A549 (cell line): ENCODE results near the gene GFPT1. TPM values are rescaled to one million over a fixed set of nuclear protein-coding genes. Genes with fewer than 3 reads are reported as not detected.
A peak's percentile ranks its signal among the peaks of the same experiment; 100 is the strongest.

Experiments used
- ATAC-seq, 2 experiments: fragments of 200-7000 bp in 1 of 2; fragments of >200 bp in 1 of 2; cut with Nextera tagmentation in 1 of 2; cut with Tn5 transposase in 1 of 2; 3 replicates each; pipeline versions ENCODE4 v1.8.0 to v1.9.1; 2018 to 2020; ENCODE audit warnings: mild to moderate bottlenecking in 1 of 2, moderate library complexity in 1 of 2
- CTCF ChIA-PET: fragments of 300-600 bp; sonication (Branson Sonifier 250); formaldehyde crosslinking; extraction: SDS; loops from one replicate; lab custom pipeline; 2021; ENCODE audit warnings: antibody characterized with exemption, inconsistent platforms; lab: Yijun Ruan, JAX
- POLR2A ChIA-PET: fragments of 350-600 bp; formaldehyde crosslinking; extraction: SDS; loops from one replicate; lab custom pipeline; 2021; ENCODE audit warnings: antibody characterized with exemption, inconsistent platforms; lab: Yijun Ruan, JAX
- DNase-seq, 2 experiments: peaks; one replicate each; pipeline versions ENCODE4 v3.0.0 to v3.0.0-alpha.2; 2011 to 2016; ENCODE audit warnings: low read depth in 1 of 2, low spot score in 1 of 2
- FAIRE-seq: peaks from 2 replicates; lab custom pipeline; 2011; peaks lifted over from hg19 to GRCh38; lab: Jason Lieb, UNC
- H3K27ac ChIP-seq, 2 experiments: fragments of >200 bp; sonication (Bioruptor Twin); formaldehyde crosslinking; 3 replicates each; pipeline ENCODE4 v1.5.1; 2016 to 2017
- H3K4me1 ChIP-seq: fragments of >200 bp; sonication (Bioruptor Twin); formaldehyde crosslinking; 3 replicates; pipeline ENCODE4 v1.6.1; 2016
- H3K4me2 ChIP-seq: fragments of >200 bp; sonication (Bioruptor Twin); formaldehyde crosslinking; 3 replicates; pipeline ENCODE4 v1.6.1; 2016
- H3K4me3 ChIP-seq: fragments of >200 bp; sonication (Bioruptor Twin); formaldehyde crosslinking; 3 replicates; pipeline ENCODE4 v1.5.1; 2016
- H3K9me3 ChIP-seq: fragments of >200 bp; sonication (Bioruptor Twin); formaldehyde crosslinking; 3 replicates; pipeline ENCODE4 v1.6.1; 2016
- ATOH8 ChIP-seq: fragments of 250-450 bp; sonication (Bioruptor Pico); IDR thresholded peaks from 2 replicates; pipeline ENCODE4 v1.5.0; 2020; ENCODE audit warnings: low read depth, mild to moderate bottlenecking, moderate library complexity
- BCL3 ChIP-seq: fragments of >200 bp; sonication (Bioruptor Twin); formaldehyde crosslinking; IDR thresholded peaks from 3 replicates; pipeline ENCODE4 v1.6.1; 2016
- CBX2 ChIP-seq: fragments of 200-600 bp; sonication (generic); IDR thresholded peaks from 2 replicates; pipeline ENCODE4 v1.6.1; 2016; ENCODE audit warnings: low read depth, mild to moderate bottlenecking, borderline replicate concordance
- CEBPB ChIP-seq, 2 experiments: fragments of >200 bp in 1 of 2; sonication (Bioruptor Twin) in 1 of 2; formaldehyde crosslinking in 1 of 2; IDR thresholded peaks; 2 replicates each; pipeline ENCODE4 v1.6.1; 2012 to 2016
- CHD4 ChIP-seq: fragments of 200-600 bp; sonication (generic); IDR thresholded peaks from 2 replicates; pipeline ENCODE4 v1.6.1; 2016; ENCODE audit warnings: antibody characterized with exemption, mild to moderate bottlenecking, borderline replicate concordance
- E2F6 ChIP-seq: IDR thresholded peaks from 2 replicates; pipeline ENCODE4 v1.6.1; 2012; ENCODE audit warnings: low read depth, borderline replicate concordance
- EHMT2 ChIP-seq: fragments of 200-600 bp; sonication (generic); IDR thresholded peaks from 2 replicates; pipeline ENCODE4 v1.6.1; 2016; ENCODE audit warnings: antibody characterized with exemption, low read depth, mild to moderate bottlenecking, moderate library complexity
- ESRRA ChIP-seq: fragments of 150-350 bp; IDR thresholded peaks from 2 replicates; pipeline ENCODE4 v1.6.1; 2014; ENCODE audit warnings: mild to moderate bottlenecking, low read length, borderline replicate concordance
- FOSB ChIP-seq: fragments of 250-450 bp; sonication (Bioruptor Pico); IDR thresholded peaks from 2 replicates; pipeline ENCODE4 v1.5.0; 2020; ENCODE audit warnings: mild to moderate bottlenecking, moderate library complexity
- GATA3 ChIP-seq: IDR thresholded peaks from 2 replicates; pipeline ENCODE4 v1.6.1; 2012; ENCODE audit warnings: borderline replicate concordance
- HDAC2 ChIP-seq: fragments of 200-600 bp; sonication (generic); IDR thresholded peaks from 2 replicates; pipeline ENCODE4 v1.6.1; 2016
- HEYL ChIP-seq: fragments of 250-450 bp; sonication (Bioruptor Pico); IDR thresholded peaks from 2 replicates; pipeline ENCODE4 v1.8.0; 2021; ENCODE audit warnings: mild to moderate bottlenecking, moderate library complexity
- JUN ChIP-seq, 2 experiments: fragments of >200 bp; sonication (Bioruptor Twin); formaldehyde crosslinking; IDR thresholded peaks; 2 replicates in 1 of 2; 3 replicates in 1 of 2; pipeline ENCODE4 v1.6.1; 2016 to 2017
- JUNB ChIP-seq: fragments of >200 bp; sonication (Bioruptor Twin); formaldehyde crosslinking; IDR thresholded peaks from 2 replicates; pipeline ENCODE4 v1.6.1; 2016
- KDM1A ChIP-seq: fragments of 200-600 bp; sonication (generic); IDR thresholded peaks from 2 replicates; pipeline ENCODE4 v1.6.1; 2016; ENCODE audit warnings: low read depth, mild to moderate bottlenecking
- NFE2L2 ChIP-seq: fragments of 150-350 bp; conservative IDR thresholded peaks from 2 replicates; pipeline ENCODE4 v1.6.1; 2014; ENCODE audit warnings: low read length
- NPAS2 ChIP-seq: fragments of 250-450 bp; sonication (Bioruptor Pico); IDR thresholded peaks from 2 replicates; pipeline ENCODE4 v1.8.0; 2022; ENCODE audit warnings: mild to moderate bottlenecking, moderate library complexity, borderline replicate concordance
- NR3C1 ChIP-seq: fragments of >200 bp; sonication (Bioruptor Twin); formaldehyde crosslinking; IDR thresholded peaks from 3 replicates; pipeline ENCODE4 v1.6.1; 2017
- PHF8 ChIP-seq: fragments of 200-600 bp; sonication (generic); IDR thresholded peaks from 2 replicates; pipeline ENCODE4 v1.6.1; 2016; ENCODE audit warnings: low read depth, mild to moderate bottlenecking, antibody characterized with exemption, moderate library complexity, borderline replicate concordance
- POLR2A ChIP-seq: IDR thresholded peaks from 2 replicates; pipeline ENCODE4 v1.6.1; 2012; ENCODE audit warnings: mild to moderate bottlenecking, low read length
- RAD21 ChIP-seq, 2 experiments: fragments of >200 bp in 1 of 2; sonication (Bioruptor Twin) in 1 of 2; formaldehyde crosslinking in 1 of 2; IDR thresholded peaks in 1 of 2; conservative IDR thresholded peaks in 1 of 2; 2 replicates in 1 of 2; 3 replicates in 1 of 2; pipeline ENCODE4 v1.6.1; 2012 to 2018; ENCODE audit warnings: inconsistent platforms in 1 of 2
- RARB ChIP-seq: fragments of 250-450 bp; sonication (Bioruptor Pico); IDR thresholded peaks from 2 replicates; pipeline ENCODE4 v1.8.0; 2021; ENCODE audit warnings: mild to moderate bottlenecking, moderate library complexity
- RFX5 ChIP-seq: fragments of 450-650 bp; IDR thresholded peaks from 2 replicates; pipeline ENCODE4 v1.7.1; 2014; ENCODE audit warnings: antibody characterized with exemption, mild to moderate bottlenecking, moderate library complexity
- RNF2 ChIP-seq: fragments of 200-600 bp; sonication (generic); IDR thresholded peaks from 2 replicates; pipeline ENCODE4 v1.6.1; 2016; ENCODE audit warnings: low read depth, mild to moderate bottlenecking, antibody characterized with exemption, moderate library complexity, borderline replicate concordance
- SMC3 ChIP-seq: fragments of >200 bp; sonication (Bioruptor Twin); formaldehyde crosslinking; IDR thresholded peaks from 3 replicates; pipeline ENCODE4 v1.6.1; 2018; ENCODE audit warnings: inconsistent platforms
- SREBF2 ChIP-seq: fragments of 450-650 bp; IDR thresholded peaks from 2 replicates; pipeline ENCODE4 v1.6.1; 2014; ENCODE audit warnings: mild to moderate bottlenecking, moderate library complexity
- ZSCAN20 ChIP-seq: fragments of 250-450 bp; sonication (Bioruptor Pico); IDR thresholded peaks from 2 replicates; pipeline ENCODE4 v1.8.0; 2022; ENCODE audit warnings: mild to moderate bottlenecking, moderate library complexity
- WGBS: methylation state at CpG from one replicate; pipeline ENCODE4 v1.1.6; 2017; ENCODE audit errors: missing lambda C conversion rate; 5-methylcytosine and 5-hydroxymethylcytosine counted together
- polyA plus RNA-seq, 4 experiments: library from polyadenylated mRNA; depleted of rRNA in 3 of 4; stranded (reverse); fragments of >200 nt; fragmentation: RNase III in 1 of 4; extraction: RNeasy Plus Mini Kit Qiagen cat#74134 plus additional on column Dnase treatment in 1 of 4; gene quantifications; 2 replicates in 3 of 4; 3 replicates in 1 of 4; pipeline ENCODE4 v1.2.3, GENCODE V29; 2011 to 2017
- TF ChIP-seq, protein P1 (sequence below): fragments of >200 bp; sonication (Bioruptor Twin); formaldehyde crosslinking; IDR thresholded peaks from 3 replicates; pipeline ENCODE4 v1.5.1; 2016
- TF ChIP-seq, protein P2 (sequence below): IDR thresholded peaks from 2 replicates; pipeline ENCODE4 v1.6.1; 2012

Gene GFPT1
- polyA plus RNA-seq, 2 of the 4 experiments (the other 2 are of a cell fraction): 24.0 to 59.9 TPM

DNA sequence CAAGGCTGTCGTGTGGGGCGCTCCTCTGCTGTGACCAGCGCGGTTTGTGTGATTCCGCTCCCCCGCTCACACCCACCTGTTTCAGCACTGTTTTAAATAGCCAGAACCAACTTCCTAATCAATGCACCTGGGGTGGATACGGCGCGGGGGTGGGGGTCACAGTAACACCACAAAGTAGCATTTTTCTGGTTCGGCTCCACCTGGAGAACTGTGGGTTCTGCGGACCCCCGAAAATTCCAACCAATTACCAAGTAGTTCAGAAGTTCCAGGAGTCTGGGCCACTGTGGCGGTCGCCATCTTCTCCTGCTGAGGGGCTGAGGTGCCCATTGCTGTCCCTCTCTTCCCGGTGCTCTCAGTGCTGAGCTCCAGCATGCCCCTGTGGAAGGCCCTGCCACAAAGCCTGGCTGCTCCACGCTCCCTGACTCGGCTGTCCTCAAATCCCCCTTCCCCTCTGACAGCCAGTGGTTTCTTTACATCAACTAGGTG lies 79.4 kb downstream of the GFPT1 start:
- FAIRE-seq: no peak
- peak overlapping the region; percentile 93 for H3K4me2 ChIP-seq
- DNase-seq: no peak
- TF ChIP-seq FOSB (CRISPR knock-in tag): 0 out of 2 replicates have a peak, but pooled peaks have one; percentile 65
- TF ChIP-seq SREBF2: no peak
- TF ChIP-seq RARB: no peak
- peak overlapping the region; percentile 86 for H3K4me3 ChIP-seq
- peaks cover 8% of the 10 kb centered on the region; the same call in 1 of the 3 replicates for H3K9me3 ChIP-seq
- 40% methylated on average over 12 of the region's 17 CpGs for WGBS
- ATAC-seq: no peak
- peak overlapping the region; percentile 94 to 99 for H3K27ac ChIP-seq
- CTCF ChIA-PET: interaction anchor here (0.6 to 4.7 kb wide), 69 partner anchors 9 to 576 kb away, joined by 3 to 46 read pairs (median 6); partner anchors contain the start of genes ANTXR1 and NFU1
- POLR2A ChIA-PET: interaction anchor here (1.0 to 1.9 kb wide), 2 partner anchors 9 to 145 kb away, joined by 3 to 6 read pairs; no protein-coding TSS in a partner anchor
- H3K4me1 ChIP-seq: peaks cover 37% of the 10 kb centered on the region

DNA sequence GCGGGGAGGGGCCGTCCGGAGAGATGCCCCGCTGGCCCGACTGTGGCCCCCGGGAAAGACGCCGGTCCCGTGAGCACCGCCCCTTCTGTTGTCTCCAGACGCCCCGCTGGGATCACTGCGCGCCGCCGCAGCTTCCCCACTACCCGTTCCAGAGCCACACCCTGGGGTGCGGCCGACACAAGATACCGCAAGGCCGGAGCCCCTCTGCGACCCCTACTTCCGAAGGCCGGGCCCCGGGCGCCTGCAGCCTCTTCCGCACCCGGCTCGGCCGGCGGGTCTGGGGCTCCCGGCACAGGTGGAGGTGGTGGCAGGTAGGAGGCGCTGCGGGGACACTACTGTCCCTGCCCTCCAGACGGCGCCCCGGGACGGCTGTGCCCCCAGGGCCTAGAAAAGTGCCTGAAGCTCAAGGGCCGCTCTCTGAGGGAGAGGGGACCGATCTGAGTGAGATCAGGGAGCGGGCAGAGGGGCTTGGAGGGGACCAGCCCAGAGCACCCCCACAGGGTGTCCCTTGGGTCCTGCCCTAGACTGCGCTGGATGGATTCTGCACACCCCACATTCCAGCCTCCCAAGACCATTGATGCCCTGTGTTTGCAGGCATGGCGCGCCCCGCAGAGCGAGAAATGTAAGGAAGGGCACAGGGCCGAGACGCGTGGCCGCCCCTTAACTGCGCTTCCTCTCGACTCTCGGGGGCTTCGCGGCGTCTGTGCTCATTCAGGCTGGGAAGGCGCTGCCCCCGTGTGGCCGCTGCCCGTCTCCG lies 80.0 kb downstream of the GFPT1 start:
- Histone ChIP-seq H3K4me2 (peak overlapping the region; percentile 93), H3K9me3 (peaks cover 8% of the 10 kb centered on the region; the same call in 1 of the 3 replicates), H3K4me3 (peak overlapping the region; percentile 86), H3K4me1 (peaks cover 37% of the 10 kb centered on the region), H3K27ac (peak overlapping the region; percentile 94 to 99)
- under 1% methylated on average over 24 of the region's 61 CpGs for WGBS
- CTCF ChIA-PET: interaction anchor here (0.7 to 4.7 kb wide), 80 partner anchors 8 to 716 kb away, joined by 3 to 46 read pairs (median 6); partner anchors contain the start of genes ANTXR1 and NFU1
- POLR2A ChIA-PET: interaction anchor here (1.0 to 1.9 kb wide), 5 partner anchors 8 to 292 kb away, joined by 3 to 12 read pairs (median 4); no protein-coding TSS in a partner anchor
- DNase-seq (peak; percentile 88 to 90), ATAC-seq (peak; percentile 81 to 92), FAIRE-seq (no peak)
- TF ChIP-seq CHD4 (peak; percentile 76; the same call in 1 of the 2 replicates), RNF2 (0 out of 2 replicates have a peak, but pooled peaks have one; percentile 63), NFE2L2 (no peak), RAD21 (conservative IDR thresholded peaks at IDR 0.05 in 1 of 2, IDR thresholded peaks at IDR 0.05 in 1 of 2) (peak; percentile 97 to 99), ESRRA (no peak), EHMT2 (no peak), POLR2A (peak; percentile 19; the same call in 1 of the 2 replicates), CBX2 (no peak), NR3C1 (no peak), SMC3 (peak; percentile 95), RFX5 (no peak), JUNB (no peak), ATOH8 (CRISPR knock-in tag) (no peak), NPAS2 (CRISPR knock-in tag) (no peak), E2F6 (peak; percentile 27; the same call in 1 of the 2 replicates), KDM1A (0 out of 2 replicates have a peak, but pooled peaks have one; percentile 40), HDAC2 (peak; percentile 44; the same call in 1 of the 2 replicates), HEYL (no peak), PHF8 (peak; percentile 25; the same call in 1 of the 2 replicates), JUN (IDR thresholded peaks at IDR 0.05) (peak; percentile 14 to 82; a peak in 4 of 5 replicates), BCL3 (no peak; the same call in 2 of the 3 replicates), ZSCAN20 (CRISPR knock-in tag) (no peak), CEBPB (IDR thresholded peaks at IDR 0.05) (no peak), GATA3 (0 out of 2 replicates have a peak, but pooled peaks have one; percentile 51)
- TF ChIP-seq, protein P1, sequence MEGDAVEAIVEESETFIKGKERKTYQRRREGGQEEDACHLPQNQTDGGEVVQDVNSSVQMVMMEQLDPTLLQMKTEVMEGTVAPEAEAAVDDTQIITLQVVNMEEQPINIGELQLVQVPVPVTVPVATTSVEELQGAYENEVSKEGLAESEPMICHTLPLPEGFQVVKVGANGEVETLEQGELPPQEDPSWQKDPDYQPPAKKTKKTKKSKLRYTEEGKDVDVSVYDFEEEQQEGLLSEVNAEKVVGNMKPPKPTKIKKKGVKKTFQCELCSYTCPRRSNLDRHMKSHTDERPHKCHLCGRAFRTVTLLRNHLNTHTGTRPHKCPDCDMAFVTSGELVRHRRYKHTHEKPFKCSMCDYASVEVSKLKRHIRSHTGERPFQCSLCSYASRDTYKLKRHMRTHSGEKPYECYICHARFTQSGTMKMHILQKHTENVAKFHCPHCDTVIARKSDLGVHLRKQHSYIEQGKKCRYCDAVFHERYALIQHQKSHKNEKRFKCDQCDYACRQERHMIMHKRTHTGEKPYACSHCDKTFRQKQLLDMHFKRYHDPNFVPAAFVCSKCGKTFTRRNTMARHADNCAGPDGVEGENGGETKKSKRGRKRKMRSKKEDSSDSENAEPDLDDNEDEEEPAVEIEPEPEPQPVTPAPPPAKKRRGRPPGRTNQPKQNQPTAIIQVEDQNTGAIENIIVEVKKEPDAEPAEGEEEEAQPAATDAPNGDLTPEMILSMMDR: peak; percentile 92
- TF ChIP-seq, protein P2, sequence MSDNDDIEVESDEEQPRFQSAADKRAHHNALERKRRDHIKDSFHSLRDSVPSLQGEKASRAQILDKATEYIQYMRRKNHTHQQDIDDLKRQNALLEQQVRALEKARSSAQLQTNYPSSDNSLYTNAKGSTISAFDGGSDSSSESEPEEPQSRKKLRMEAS: peak; percentile 88
